Peyer's patch (tissue), 4 donors: ENCODE data around the gene ABCC4. TPM values are rescaled to one million over a fixed set of nuclear protein-coding genes. Genes with fewer than 3 reads are reported as not detected.
A peak's percentile ranks its signal among the peaks of the same experiment; 100 is the strongest.

Experiments
- DNase-seq, 3 donors: peaks; one replicate each; pipeline ENCODE4 v3.0.0-alpha.2; 2017 to 2019
- H3K27ac ChIP-seq, 4 donors: fragments of 200-600 bp; sonication (generic); one replicate each; pipeline ENCODE4 v1.5.1; 2016 to 2019
- H3K27me3 ChIP-seq, 2 donors: fragments of 200-600 bp; sonication (generic); one replicate each; pipeline ENCODE4 v1.5.1; 2019
- H3K36me3 ChIP-seq, 3 donors: fragments of 200-600 bp; sonication (generic); one replicate each; pipeline ENCODE4 v1.5.1; 2016 to 2019
- H3K4me1 ChIP-seq, 4 donors: fragments of 200-600 bp; sonication (generic); one replicate each; pipeline ENCODE4 v1.5.1; 2016 to 2019
- H3K4me3 ChIP-seq, 4 donors: fragments of 200-600 bp; sonication (generic); 1 replicate in 3 of 4; 2 replicates in 1 of 4; pipeline ENCODE4 v1.5.1; 2016 to 2019; ENCODE audit warnings: mild to moderate bottlenecking in 1 of 4
- H3K9me3 ChIP-seq, 4 donors: fragments of 200-600 bp; sonication (generic); one replicate each; pipeline ENCODE4 v1.5.1; 2016 to 2019; ENCODE audit warnings: mild to moderate bottlenecking in 1 of 4
- CTCF ChIP-seq, 6 experiments: fragments of 450-650 bp in 4 of 6; fragments of 200-600 bp in 2 of 6; sonication (generic) in 1 of 6; IDR thresholded peaks; one replicate each; pipeline ENCODE4 v1.5.1; 2017 to 2019; ENCODE audit warnings: antibody characterized with exemption in 6 of 6, mild to moderate bottlenecking in 3 of 6, moderate library complexity in 1 of 6
- POLR2A ChIP-seq, 2 donors: fragments of 450-650 bp; IDR thresholded peaks; one replicate each; pipeline ENCODE4 v1.5.1; 2017; ENCODE audit warnings: antibody characterized with exemption in 2 of 2, mild to moderate bottlenecking in 2 of 2, moderate library complexity in 2 of 2
- total RNA-seq, 4 donors: library from RNA; depleted of rRNA; stranded (reverse); fragments of >200 nt; gene quantifications; one replicate each; pipeline ENCODE4 v1.1.0, GENCODE V29; 2016

Gene ABCC4
- 10 to 100 TPM in 3 of 4 donors, 1 to 10 TPM in 1; 7.2 to 81.7 (median 13.7) TPM for total RNA-seq

DNA sequence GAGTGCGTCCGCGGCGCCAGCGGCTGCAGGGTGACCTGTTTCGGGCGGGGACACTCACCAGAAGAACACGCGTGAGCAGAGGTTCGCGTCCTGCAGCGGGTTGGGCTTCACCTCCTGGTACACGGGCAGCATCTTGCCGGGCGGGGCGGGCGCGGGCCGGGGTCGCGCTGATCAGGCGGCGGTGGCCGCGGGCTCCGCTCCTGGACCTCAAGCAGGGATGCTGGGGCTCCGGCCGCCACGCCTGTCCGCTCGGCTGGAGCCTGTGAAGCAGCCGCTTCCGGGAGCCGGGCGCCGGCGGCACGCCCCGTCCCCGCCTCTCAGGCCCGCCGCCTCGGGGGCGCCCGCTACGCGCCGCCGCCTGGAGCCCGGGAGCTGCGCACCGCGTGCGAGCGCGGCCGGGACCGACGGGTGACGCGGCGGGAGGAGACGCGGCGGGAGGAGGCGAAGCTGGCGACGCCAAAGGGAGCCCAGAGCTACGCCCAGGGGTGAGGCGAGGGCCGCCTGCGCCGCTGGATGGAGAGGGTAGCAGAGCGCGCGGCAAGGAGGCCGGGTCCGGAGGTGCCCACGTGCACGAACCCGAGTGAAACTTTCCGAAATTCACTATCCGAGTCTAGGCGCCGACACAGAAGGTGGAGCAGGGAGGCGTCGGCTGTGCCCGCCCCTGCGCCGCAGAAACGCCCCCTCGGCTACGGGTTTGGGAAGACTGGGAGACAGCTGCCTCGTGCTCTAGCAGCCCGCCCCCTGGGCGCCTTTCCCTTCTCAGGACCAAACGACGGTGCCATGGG lies at the start of gene ABCC4:
Gene ABCC4 (minus strand): TSS at position 269 of the 785 bp plus-strand sequence. CDS start 137 bp downstream, at position 132.
- H3K4me1 ChIP-seq = peaks cover 0 to 40% (median 2%) of the 10 kb centered on the region in 4 donors
- H3K9me3 ChIP-seq = no peaks in the 10 kb centered on the region
- DNase-seq = peak; percentile 46 to 81 (median 75)
- H3K4me3 ChIP-seq = peak within 1 kb of the TSS; percentile 65 to 95 (median 72)
- H3K36me3 ChIP-seq = no peaks in the 10 kb centered on the region
- peak within 1 kb of the TSS; percentile 69 to 87 (median 80) for H3K27ac ChIP-seq
- TF ChIP-seq CTCF (IDR thresholded peaks at IDR 0.05) = peak in 1 of 6 experiments; percentile 14
- no peak for TF ChIP-seq POLR2A (IDR thresholded peaks at IDR 0.05)
- no peaks in the 10 kb centered on the region for H3K27me3 ChIP-seq

GRCh38 chr13:95349267-95349666 lies 48.0 kb upstream of the ABCC4 start:
- H3K27me3 ChIP-seq = no peaks in the 10 kb centered on the region
- H3K4me1 ChIP-seq = no peaks in the 10 kb centered on the region
- no peak for DNase-seq
- H3K9me3 ChIP-seq = no peaks in the 10 kb centered on the region
- H3K27ac ChIP-seq = no peak overlapping the region
- no peak overlapping the region for H3K4me3 ChIP-seq
- H3K36me3 ChIP-seq = no peaks in the 10 kb centered on the region
- TF ChIP-seq POLR2A (IDR thresholded peaks at IDR 0.05) = no peak
- TF ChIP-seq CTCF (IDR thresholded peaks at IDR 0.05) = no peak

DNA sequence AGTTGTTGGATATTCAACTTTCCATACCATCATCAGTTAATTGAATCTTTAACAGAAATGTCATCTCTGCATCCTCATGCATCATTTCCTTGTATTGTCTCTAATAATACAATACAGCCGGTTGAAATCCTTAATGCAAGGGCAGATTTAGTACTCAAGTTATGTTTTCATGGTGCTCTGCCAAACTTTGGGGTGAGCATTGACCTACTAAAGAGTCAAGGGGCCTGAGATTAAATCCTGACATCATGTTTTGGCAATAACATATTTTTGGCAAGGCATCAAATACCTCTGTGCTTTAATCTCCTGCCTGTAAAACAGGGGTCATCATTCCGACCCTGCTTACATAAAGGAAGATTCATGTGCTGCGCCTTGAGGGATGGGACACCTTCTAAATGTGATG lies 42.7 kb upstream of the ABCC4 start:
- no peaks in the 10 kb centered on the region for H3K36me3 ChIP-seq
- H3K4me3 ChIP-seq = no peak overlapping the region
- no peaks in the 10 kb centered on the region for H3K4me1 ChIP-seq
- no peaks in the 10 kb centered on the region for H3K9me3 ChIP-seq
- no peak overlapping the region for H3K27ac ChIP-seq
- H3K27me3 ChIP-seq = no peaks in the 10 kb centered on the region
- TF ChIP-seq CTCF (IDR thresholded peaks at IDR 0.05) = no peak
- no peak for TF ChIP-seq POLR2A (IDR thresholded peaks at IDR 0.05)
- DNase-seq = no peak

- DNase-seq = no peak
- H3K4me1 ChIP-seq = no peaks in the 10 kb centered on the region
- TF ChIP-seq CTCF (IDR thresholded peaks at IDR 0.05) (no peak), POLR2A (IDR thresholded peaks at IDR 0.05) (no peak)
Measured at GRCh38 chr13:95341441-95341840, 40.2 kb upstream of the ABCC4 start.

DNA sequence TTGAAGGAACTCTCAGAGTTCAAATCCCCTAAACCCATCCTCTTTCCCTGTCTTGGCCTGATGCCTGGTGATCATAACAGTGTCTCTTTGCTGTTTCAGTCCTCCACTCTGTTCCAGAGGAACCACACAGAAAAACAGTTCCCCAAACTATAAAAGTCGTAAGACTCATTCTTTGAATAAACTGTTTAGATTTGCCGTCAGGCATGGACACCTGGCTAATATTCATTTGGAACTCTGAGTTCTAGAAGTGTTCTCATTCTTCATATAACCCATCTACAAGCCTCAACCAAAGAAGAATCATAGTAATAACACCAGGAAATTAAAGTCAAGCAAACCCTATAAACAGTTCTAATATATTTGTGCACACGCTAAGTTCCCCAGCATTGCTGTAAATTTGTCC lies 37.7 kb upstream of the ABCC4 start:
- TF ChIP-seq POLR2A (IDR thresholded peaks at IDR 0.05) (no peak), CTCF (IDR thresholded peaks at IDR 0.05) (no peak)
- no peak for DNase-seq
- H3K4me1 ChIP-seq = no peaks in the 10 kb centered on the region
- no peak overlapping the region for H3K4me3 ChIP-seq
- no peaks in the 10 kb centered on the region for H3K9me3 ChIP-seq
- H3K27me3 ChIP-seq = no peaks in the 10 kb centered on the region
- H3K36me3 ChIP-seq = no peaks in the 10 kb centered on the region
- H3K27ac ChIP-seq = no peak overlapping the region

More at GRCh38 chr13:95341441-95341840, 40.2 kb upstream of the ABCC4 start:
- Histone ChIP-seq H3K27ac (no peak overlapping the region), H3K36me3 (no peaks in the 10 kb centered on the region), H3K4me3 (no peak overlapping the region), H3K27me3 (no peaks in the 10 kb centered on the region), H3K9me3 (no peaks in the 10 kb centered on the region)
